ENCODE data around the gene TCN2. TPM values are rescaled to one million over a fixed set of nuclear protein-coding genes. Genes with fewer than 3 reads are reported as not detected.
"Not testable (repeated sequence)": the region's sequence is repeated elsewhere in the genome, so short reads cannot be mapped to it uniquely, and the experiment has no call there.

Gene TCN2
- total RNA-seq, 1 donor from 2014 or later = 2.7 TPM

- TF ChIP-seq CTCF (IDR thresholded peaks at IDR 0.05; ENCODE audit: insufficient read depth, low read depth, low read length) = no peak
- no peak for TF ChIP-seq EZH2 (IDR thresholded peaks at IDR 0.05; ENCODE audit: insufficient read depth, low read length)
- Histone ChIP-seq H3K27me3 (ENCODE audit: insufficient read depth, low read length) (no peaks in the 10 kb centered on the region), H3K79me2 (ENCODE audit: insufficient read depth, low read length) (no peaks in the 10 kb centered on the region), H3K4me1 (ENCODE audit: insufficient read depth, low read length) (no peaks in the 10 kb centered on the region), H3K27ac (ENCODE audit: low read depth, low read length) (no peak overlapping the region), H2AFZ (ENCODE audit: low read depth, low read length) (no peak overlapping the region), H4K20me1 (ENCODE audit: insufficient read depth, low read length) (no peaks in the 10 kb centered on the region), H3K9ac (ENCODE audit: low read length) (no peak overlapping the region), H3K4me3 (ENCODE audit: insufficient read depth, low read depth, low read length) (no peak overlapping the region), H3K4me2 (ENCODE audit: low read length) (no peak overlapping the region), H3K9me3 (ENCODE audit: insufficient read depth, low read depth, low read length) (no peaks in the 10 kb centered on the region), H3K36me3 (ENCODE audit: insufficient read depth, low read length) (no peaks in the 10 kb centered on the region)
- peaks cover 2% of the 10 kb centered on the region for H3K9me3 Mint-ChIP-seq (ENCODE audit: unreplicated experiment)
- H3K4me3 Mint-ChIP-seq (ENCODE audit: unreplicated experiment) = no peak overlapping the region
- H3K36me3 Mint-ChIP-seq (ENCODE audit: low read depth, unreplicated experiment) = peaks cover 2% of the 10 kb centered on the region
- FAIRE-seq (no peak), DNase-seq (ENCODE audit: low read depth) (no peak)
- H3K27ac Mint-ChIP-seq (ENCODE audit: unreplicated experiment) = no peak overlapping the region
- peaks cover 4% of the 10 kb centered on the region for H3K4me1 Mint-ChIP-seq (ENCODE audit: low read depth, unreplicated experiment)
- peaks cover 17% of the 10 kb centered on the region for H3K27me3 Mint-ChIP-seq (ENCODE audit: low read depth, unreplicated experiment)
Measured at GRCh38 chr22:30614879-30615278, 7.9 kb downstream of the TCN2 start.

- H3K9me3 ChIP-seq (ENCODE audit: insufficient read depth, low read depth, low read length) = no peaks in the 10 kb centered on the region
- Mint-ChIP-seq H3K27me3 (ENCODE audit: low read depth, unreplicated experiment) (peaks cover 17% of the 10 kb centered on the region), H3K4me3 (ENCODE audit: unreplicated experiment) (no peak overlapping the region), H3K36me3 (ENCODE audit: low read depth, unreplicated experiment) (peaks cover 2% of the 10 kb centered on the region), H3K27ac (ENCODE audit: unreplicated experiment) (no peak overlapping the region), H3K9me3 (ENCODE audit: unreplicated experiment) (peaks cover 2% of the 10 kb centered on the region), H3K4me1 (ENCODE audit: low read depth, unreplicated experiment) (no peaks in the 10 kb centered on the region)
- no peaks in the 10 kb centered on the region for H3K27me3 ChIP-seq (ENCODE audit: insufficient read depth, low read length)
- no peak overlapping the region for H3K4me2 ChIP-seq (ENCODE audit: low read length)
- H3K9ac ChIP-seq (ENCODE audit: low read length) = no peak overlapping the region
- no peak overlapping the region for H3K27ac ChIP-seq (ENCODE audit: low read depth, low read length)
- FAIRE-seq = no peak
- H2AFZ ChIP-seq (ENCODE audit: low read depth, low read length) = no peak overlapping the region
- H3K36me3 ChIP-seq (ENCODE audit: insufficient read depth, low read length) = no peaks in the 10 kb centered on the region
- no peaks in the 10 kb centered on the region for H3K4me1 ChIP-seq (ENCODE audit: insufficient read depth, low read length)
- TF ChIP-seq EZH2 (IDR thresholded peaks at IDR 0.05; ENCODE audit: insufficient read depth, low read length) (no peak), CTCF (IDR thresholded peaks at IDR 0.05; ENCODE audit: insufficient read depth, low read depth, low read length) (no peak)
- no peak overlapping the region for H3K4me3 ChIP-seq (ENCODE audit: insufficient read depth, low read depth, low read length)
- DNase-seq (ENCODE audit: low read depth) = no peak
- no peaks in the 10 kb centered on the region for H4K20me1 ChIP-seq (ENCODE audit: insufficient read depth, low read length)
- H3K79me2 ChIP-seq (ENCODE audit: insufficient read depth, low read length) = no peaks in the 10 kb centered on the region
Measured at GRCh38 chr22:30615543-30615954, 8.6 kb downstream of the TCN2 start.

- no peaks in the 10 kb centered on the region for H3K79me2 ChIP-seq (ENCODE audit: insufficient read depth, low read length)
- peaks cover 2% of the 10 kb centered on the region for H3K36me3 Mint-ChIP-seq (ENCODE audit: low read depth, unreplicated experiment)
- H3K4me1 Mint-ChIP-seq (ENCODE audit: low read depth, unreplicated experiment) = no peaks in the 10 kb centered on the region
- no peak overlapping the region for H3K27ac Mint-ChIP-seq (ENCODE audit: unreplicated experiment)
- H3K4me1 ChIP-seq (ENCODE audit: insufficient read depth, low read length) = no peaks in the 10 kb centered on the region
- H3K4me3 Mint-ChIP-seq (ENCODE audit: unreplicated experiment) = no peak overlapping the region
- H4K20me1 ChIP-seq (ENCODE audit: insufficient read depth, low read length) = no peaks in the 10 kb centered on the region
- peaks cover 17% of the 10 kb centered on the region for H3K27me3 Mint-ChIP-seq (ENCODE audit: low read depth, unreplicated experiment)
- H3K4me3 ChIP-seq (ENCODE audit: insufficient read depth, low read depth, low read length) = no peak overlapping the region
- no peak for TF ChIP-seq CTCF (IDR thresholded peaks at IDR 0.05; ENCODE audit: insufficient read depth, low read depth, low read length)
- H2AFZ ChIP-seq (ENCODE audit: low read depth, low read length) = no peak overlapping the region
- H3K9ac ChIP-seq (ENCODE audit: low read length) = no peak overlapping the region
- H3K36me3 ChIP-seq (ENCODE audit: insufficient read depth, low read length) = no peaks in the 10 kb centered on the region
- DNase-seq (ENCODE audit: low read depth) (no peak), FAIRE-seq (no peak)
- H3K27me3 ChIP-seq (ENCODE audit: insufficient read depth, low read length) = no peaks in the 10 kb centered on the region
- H3K9me3 ChIP-seq (ENCODE audit: insufficient read depth, low read depth, low read length) = no peaks in the 10 kb centered on the region
- no peak overlapping the region for H3K4me2 ChIP-seq (ENCODE audit: low read length)
- peaks cover 2% of the 10 kb centered on the region for H3K9me3 Mint-ChIP-seq (ENCODE audit: unreplicated experiment)
- H3K27ac ChIP-seq (ENCODE audit: low read depth, low read length) = no peak overlapping the region
Measured at GRCh38 chr22:30617819-30618218, 10.8 kb downstream of the TCN2 start.

GRCh38 chr22:30619909-30620308, 12.9 kb downstream of the TCN2 start:
- not testable (repeated sequence) for H3K4me1 Mint-ChIP-seq (ENCODE audit: low read depth, unreplicated experiment); DNase-seq (ENCODE audit: low read depth); H3K4me3 ChIP-seq (ENCODE audit: insufficient read depth, low read depth, low read length); H4K20me1 ChIP-seq (ENCODE audit: insufficient read depth, low read length); H3K27ac Mint-ChIP-seq (ENCODE audit: unreplicated experiment); FAIRE-seq; H3K9me3 Mint-ChIP-seq (ENCODE audit: unreplicated experiment); H3K27ac ChIP-seq (ENCODE audit: low read depth, low read length); H3K4me3 Mint-ChIP-seq (ENCODE audit: unreplicated experiment); H3K9ac ChIP-seq (ENCODE audit: low read length); H3K36me3 Mint-ChIP-seq (ENCODE audit: low read depth, unreplicated experiment); H3K27me3 ChIP-seq (ENCODE audit: insufficient read depth, low read length); H3K36me3 ChIP-seq (ENCODE audit: insufficient read depth, low read length); H3K4me2 ChIP-seq (ENCODE audit: low read length); H3K4me1 ChIP-seq (ENCODE audit: insufficient read depth, low read length); H3K79me2 ChIP-seq (ENCODE audit: insufficient read depth, low read length); H2AFZ ChIP-seq (ENCODE audit: low read depth, low read length); H3K9me3 ChIP-seq (ENCODE audit: insufficient read depth, low read depth, low read length)
- peaks cover 14% of the 10 kb centered on the region for H3K27me3 Mint-ChIP-seq (ENCODE audit: low read depth, unreplicated experiment)
